Ishikawa (cell line): Measurements from ENCODE around the gene YWHAQ.

Experiments
- CEBPB ChIP-seq: IDR thresholded peaks from 2 replicates; pipeline ENCODE4 v1.6.1; 2012
- CREB1 ChIP-seq: IDR thresholded peaks from 2 replicates; pipeline ENCODE4 v1.6.1; 2012; ENCODE audit warnings: low read depth
- EGR1 ChIP-seq: IDR thresholded peaks from 2 replicates; pipeline ENCODE4 v1.6.1; 2012
- EP300 ChIP-seq: IDR thresholded peaks from 2 replicates; pipeline ENCODE4 v1.6.1; 2012; ENCODE audit warnings: borderline replicate concordance
- FOXM1 ChIP-seq: IDR thresholded peaks from 2 replicates; pipeline ENCODE4 v1.6.1; 2012; ENCODE audit warnings: low read depth, borderline replicate concordance
- MAX ChIP-seq: IDR thresholded peaks from 2 replicates; pipeline ENCODE4 v1.6.1; 2012
- NFIC ChIP-seq: IDR thresholded peaks from 2 replicates; pipeline ENCODE4 v1.6.1; 2012
- RAD21 ChIP-seq: IDR thresholded peaks from 2 replicates; pipeline ENCODE4 v1.6.1; 2012; ENCODE audit warnings: low read depth
- REST ChIP-seq: IDR thresholded peaks from 2 replicates; pipeline ENCODE4 v1.6.1; 2012; ENCODE audit warnings: low read depth, mild to moderate bottlenecking
- TAF1 ChIP-seq: IDR thresholded peaks from 2 replicates; pipeline ENCODE4 v1.6.1; 2012; ENCODE audit warnings: low read depth, mild to moderate bottlenecking
- TCF12 ChIP-seq: IDR thresholded peaks from 2 replicates; pipeline ENCODE4 v1.6.1; 2012; ENCODE audit warnings: low read depth
- TEAD4 ChIP-seq: IDR thresholded peaks from 2 replicates; pipeline ENCODE4 v1.6.1; 2012
- USF1 ChIP-seq: IDR thresholded peaks from 2 replicates; pipeline ENCODE4 v1.6.1; 2012
- YY1 ChIP-seq: IDR thresholded peaks from 2 replicates; pipeline ENCODE4 v1.6.1; 2012; ENCODE audit warnings: low read depth
- ZBTB7A ChIP-seq: IDR thresholded peaks from 2 replicates; pipeline ENCODE4 v1.6.1; 2012; ENCODE audit warnings: low read depth

The YWHAQ gene

GRCh38 chr2:9630736-9631552, at the start of gene YWHAQ:
Gene YWHAQ, minus strand, starts transcription at chr2:9630997. Its CDS starts 545 bp downstream, at chr2:9630452.
- peak; percentile 51; the same call in 1 of the 2 replicates for TF ChIP-seq USF1
- no peak for TF ChIP-seq TEAD4
- peak; percentile 84 for TF ChIP-seq MAX
- no peak for TF ChIP-seq REST
- peak; percentile 90 for TF ChIP-seq CREB1
- TF ChIP-seq TCF12 = peak; percentile 43; the same call in 1 of the 2 replicates
- no peak for TF ChIP-seq CEBPB
- TF ChIP-seq RAD21 = no peak; the same call in 1 of the 2 replicates
- no peak for TF ChIP-seq FOXM1
- TF ChIP-seq EGR1 = peak; percentile 48; the same call in 1 of the 2 replicates
- TF ChIP-seq EP300 = peak; percentile 23; the same call in 1 of the 2 replicates
- peak; percentile 78 for TF ChIP-seq YY1
- peak; percentile 77 for TF ChIP-seq ZBTB7A
- 0 out of 2 replicates have a peak, but pooled peaks have one; percentile 12 for TF ChIP-seq NFIC
- peak; percentile 90 for TF ChIP-seq TAF1

- TF ChIP-seq TCF12 (no peak), CREB1 (no peak), TAF1 (no peak), ZBTB7A (no peak), CEBPB (no peak), FOXM1 (no peak), TEAD4 (no peak), REST (no peak), EP300 (no peak), NFIC (no peak), EGR1 (no peak), YY1 (no peak), MAX (no peak), USF1 (no peak), RAD21 (no peak)
These were observed 49.3 kb upstream of the YWHAQ start for GRCh38 chr2:9680082-9680481.

- TF ChIP-seq USF1 (no peak), TCF12 (no peak), EP300 (no peak), TEAD4 (no peak), NFIC (no peak), TAF1 (no peak), EGR1 (no peak), YY1 (no peak), MAX (no peak), REST (no peak), CEBPB (no peak), FOXM1 (no peak), ZBTB7A (no peak)
These were observed 48.4 kb upstream of the YWHAQ start for GRCh38 chr2:9679218-9679617.
